ENCODE measurements around the gene TPPP3.

The TPPP3 gene

DNA sequence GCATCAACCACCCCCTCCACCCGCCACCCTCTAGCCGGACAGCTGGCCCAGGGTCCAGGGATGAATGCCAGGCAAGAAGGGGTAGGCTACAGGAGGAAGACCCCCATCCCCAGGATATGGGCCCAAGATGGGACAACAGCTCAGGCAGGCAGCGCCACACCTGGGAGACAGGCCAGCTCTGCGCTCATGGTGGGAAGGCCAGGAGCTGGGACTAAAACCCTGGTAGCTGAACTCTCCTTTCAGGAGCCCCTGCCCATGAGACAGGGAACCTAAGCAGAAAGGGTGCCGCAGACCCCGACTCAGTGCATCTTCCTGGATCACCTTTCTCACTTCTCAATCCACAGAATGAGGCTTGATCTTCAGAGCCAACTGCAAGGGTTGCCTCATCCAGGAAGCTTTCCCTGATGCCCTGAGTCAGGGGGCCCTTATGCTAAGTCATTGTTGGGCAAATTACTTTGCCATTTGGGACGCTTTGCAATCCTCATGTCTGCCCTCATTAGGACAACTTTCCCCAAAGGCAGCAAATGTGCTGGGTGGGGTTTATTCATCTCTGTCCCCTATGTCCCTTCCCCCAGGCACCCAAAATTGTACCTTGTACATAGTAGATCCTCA, 14.0 kb upstream of the TPPP3 start:
- TF ChIP-seq SPI1 (IDR thresholded peaks at IDR 0.05; ENCODE audit: borderline replicate concordance, low read depth) = no peak
- TF ChIP-seq POLR2AphosphoS5 (IDR thresholded peaks at IDR 0.05; ENCODE audit: low read depth) = no peak
- no peak for TF ChIP-seq GABPA (IDR thresholded peaks at IDR 0.05; ENCODE audit: low read depth)
- H3K27ac ChIP-seq (replicated peaks) = no peak overlapping the region
- no peak overlapping the region for H3K4me3 ChIP-seq (replicated peaks; ENCODE audit: insufficient read depth, low read length)
- DNase-seq (ENCODE audit: low read depth in 1 of 2, low spot score in 1 of 2) = no peak
- no peaks in the 10 kb centered on the region for H3K27me3 ChIP-seq (ENCODE audit: insufficient read depth, poor library complexity, severe bottlenecking)

DNA sequence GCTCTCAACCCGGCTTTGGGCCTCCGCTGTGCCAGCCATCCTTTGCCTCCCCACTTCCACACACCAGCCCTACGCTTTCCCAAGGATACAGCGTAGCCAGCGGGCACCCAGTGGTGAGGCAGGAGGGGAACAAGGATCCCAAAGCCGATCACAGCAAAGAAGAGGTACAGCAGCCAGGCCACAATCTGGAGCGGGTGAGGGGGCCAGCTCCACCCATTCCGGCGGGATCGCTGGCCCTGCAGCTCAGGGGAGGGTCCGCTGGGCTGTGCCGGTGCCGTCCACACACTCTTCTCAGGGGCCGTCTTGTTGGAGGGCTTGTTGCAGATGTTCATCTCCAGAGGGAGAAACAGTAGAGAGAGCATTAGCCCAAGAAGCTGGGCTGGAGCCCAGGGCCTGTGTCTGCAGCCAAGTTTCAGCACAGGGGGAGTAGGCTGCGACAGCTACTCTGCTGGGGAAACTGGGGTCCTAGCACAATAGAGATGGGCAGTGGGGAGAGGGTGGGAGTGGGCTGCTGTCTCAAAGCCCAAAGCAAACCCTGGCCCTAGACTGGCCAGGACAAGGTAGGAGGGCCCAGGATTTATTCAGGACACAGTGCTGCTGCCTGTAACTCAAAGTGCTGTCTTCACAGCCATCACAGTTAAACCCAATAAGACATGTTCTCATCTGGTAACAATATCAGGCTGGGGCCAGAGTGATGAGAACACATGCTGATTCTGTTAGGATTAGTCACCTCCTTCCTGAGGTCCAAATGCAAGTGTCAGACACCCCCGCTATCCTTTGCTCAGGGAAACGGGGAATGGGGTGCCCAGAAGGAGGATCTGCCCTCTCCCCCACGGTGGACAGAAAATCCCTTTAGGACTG, 13.0 kb upstream of the TPPP3 start:
- TF ChIP-seq POLR2AphosphoS5 (IDR thresholded peaks at IDR 0.05; ENCODE audit: low read depth) = no peak
- TF ChIP-seq, protein P1, sequence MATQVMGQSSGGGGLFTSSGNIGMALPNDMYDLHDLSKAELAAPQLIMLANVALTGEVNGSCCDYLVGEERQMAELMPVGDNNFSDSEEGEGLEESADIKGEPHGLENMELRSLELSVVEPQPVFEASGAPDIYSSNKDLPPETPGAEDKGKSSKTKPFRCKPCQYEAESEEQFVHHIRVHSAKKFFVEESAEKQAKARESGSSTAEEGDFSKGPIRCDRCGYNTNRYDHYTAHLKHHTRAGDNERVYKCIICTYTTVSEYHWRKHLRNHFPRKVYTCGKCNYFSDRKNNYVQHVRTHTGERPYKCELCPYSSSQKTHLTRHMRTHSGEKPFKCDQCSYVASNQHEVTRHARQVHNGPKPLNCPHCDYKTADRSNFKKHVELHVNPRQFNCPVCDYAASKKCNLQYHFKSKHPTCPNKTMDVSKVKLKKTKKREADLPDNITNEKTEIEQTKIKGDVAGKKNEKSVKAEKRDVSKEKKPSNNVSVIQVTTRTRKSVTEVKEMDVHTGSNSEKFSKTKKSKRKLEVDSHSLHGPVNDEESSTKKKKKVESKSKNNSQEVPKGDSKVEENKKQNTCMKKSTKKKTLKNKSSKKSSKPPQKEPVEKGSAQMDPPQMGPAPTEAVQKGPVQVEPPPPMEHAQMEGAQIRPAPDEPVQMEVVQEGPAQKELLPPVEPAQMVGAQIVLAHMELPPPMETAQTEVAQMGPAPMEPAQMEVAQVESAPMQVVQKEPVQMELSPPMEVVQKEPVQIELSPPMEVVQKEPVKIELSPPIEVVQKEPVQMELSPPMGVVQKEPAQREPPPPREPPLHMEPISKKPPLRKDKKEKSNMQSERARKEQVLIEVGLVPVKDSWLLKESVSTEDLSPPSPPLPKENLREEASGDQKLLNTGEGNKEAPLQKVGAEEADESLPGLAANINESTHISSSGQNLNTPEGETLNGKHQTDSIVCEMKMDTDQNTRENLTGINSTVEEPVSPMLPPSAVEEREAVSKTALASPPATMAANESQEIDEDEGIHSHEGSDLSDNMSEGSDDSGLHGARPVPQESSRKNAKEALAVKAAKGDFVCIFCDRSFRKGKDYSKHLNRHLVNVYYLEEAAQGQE (IDR thresholded peaks at IDR 0.05; ENCODE audit: insufficient replicate concordance, low read depth) = no peak
- TF ChIP-seq GABPA (IDR thresholded peaks at IDR 0.05; ENCODE audit: low read depth) = no peak
- TF ChIP-seq, protein P2, sequence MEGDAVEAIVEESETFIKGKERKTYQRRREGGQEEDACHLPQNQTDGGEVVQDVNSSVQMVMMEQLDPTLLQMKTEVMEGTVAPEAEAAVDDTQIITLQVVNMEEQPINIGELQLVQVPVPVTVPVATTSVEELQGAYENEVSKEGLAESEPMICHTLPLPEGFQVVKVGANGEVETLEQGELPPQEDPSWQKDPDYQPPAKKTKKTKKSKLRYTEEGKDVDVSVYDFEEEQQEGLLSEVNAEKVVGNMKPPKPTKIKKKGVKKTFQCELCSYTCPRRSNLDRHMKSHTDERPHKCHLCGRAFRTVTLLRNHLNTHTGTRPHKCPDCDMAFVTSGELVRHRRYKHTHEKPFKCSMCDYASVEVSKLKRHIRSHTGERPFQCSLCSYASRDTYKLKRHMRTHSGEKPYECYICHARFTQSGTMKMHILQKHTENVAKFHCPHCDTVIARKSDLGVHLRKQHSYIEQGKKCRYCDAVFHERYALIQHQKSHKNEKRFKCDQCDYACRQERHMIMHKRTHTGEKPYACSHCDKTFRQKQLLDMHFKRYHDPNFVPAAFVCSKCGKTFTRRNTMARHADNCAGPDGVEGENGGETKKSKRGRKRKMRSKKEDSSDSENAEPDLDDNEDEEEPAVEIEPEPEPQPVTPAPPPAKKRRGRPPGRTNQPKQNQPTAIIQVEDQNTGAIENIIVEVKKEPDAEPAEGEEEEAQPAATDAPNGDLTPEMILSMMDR (IDR thresholded peaks at IDR 0.05; ENCODE audit: insufficient read depth, low read length) = no peak
- TF ChIP-seq SPI1 (IDR thresholded peaks at IDR 0.05; ENCODE audit: borderline replicate concordance, low read depth) = no peak
- Histone ChIP-seq H3K27me3 (ENCODE audit: insufficient read depth, poor library complexity, severe bottlenecking) (no peaks in the 10 kb centered on the region), H3K27ac (replicated peaks) (no peak overlapping the region), H3K4me3 (replicated peaks; ENCODE audit: insufficient read depth, low read length) (no peak overlapping the region)
- no peak for DNase-seq (ENCODE audit: low read depth in 1 of 2, low spot score in 1 of 2)

DNA sequence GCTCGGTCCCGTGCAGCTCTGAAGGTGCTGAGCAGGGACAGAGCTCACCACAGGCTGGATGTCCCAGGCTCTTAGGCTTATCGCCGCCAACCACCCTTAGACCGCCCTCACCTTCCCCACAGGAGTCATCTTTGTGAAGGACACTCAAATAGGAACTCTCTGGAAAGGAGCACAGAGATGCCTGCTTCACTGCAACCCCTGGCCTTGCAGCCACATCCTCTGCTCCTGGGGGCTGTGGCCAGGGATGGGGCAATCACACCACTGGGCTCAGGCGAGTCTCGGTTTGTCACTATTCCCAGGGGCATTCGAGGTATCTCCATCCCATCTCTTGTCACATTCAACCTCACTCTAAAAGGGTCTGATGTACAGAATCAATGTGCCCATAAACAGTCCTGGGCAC, 12.0 kb upstream of the TPPP3 start:
- no peak for DNase-seq (ENCODE audit: low read depth in 1 of 2, low spot score in 1 of 2)
- Histone ChIP-seq H3K27me3 (ENCODE audit: insufficient read depth, poor library complexity, severe bottlenecking) (no peaks in the 10 kb centered on the region), H3K27ac (replicated peaks) (no peak overlapping the region), H3K4me3 (replicated peaks; ENCODE audit: insufficient read depth, low read length) (no peak overlapping the region)
- TF ChIP-seq SPI1 (IDR thresholded peaks at IDR 0.05; ENCODE audit: borderline replicate concordance, low read depth) (no peak), GABPA (IDR thresholded peaks at IDR 0.05; ENCODE audit: low read depth) (no peak), POLR2AphosphoS5 (IDR thresholded peaks at IDR 0.05; ENCODE audit: low read depth) (no peak)
- TF ChIP-seq, protein P1 (IDR thresholded peaks at IDR 0.05; ENCODE audit: insufficient replicate concordance, low read depth) = no peak
- TF ChIP-seq, protein P2 (IDR thresholded peaks at IDR 0.05; ENCODE audit: insufficient read depth, low read length) = no peak

DNA sequence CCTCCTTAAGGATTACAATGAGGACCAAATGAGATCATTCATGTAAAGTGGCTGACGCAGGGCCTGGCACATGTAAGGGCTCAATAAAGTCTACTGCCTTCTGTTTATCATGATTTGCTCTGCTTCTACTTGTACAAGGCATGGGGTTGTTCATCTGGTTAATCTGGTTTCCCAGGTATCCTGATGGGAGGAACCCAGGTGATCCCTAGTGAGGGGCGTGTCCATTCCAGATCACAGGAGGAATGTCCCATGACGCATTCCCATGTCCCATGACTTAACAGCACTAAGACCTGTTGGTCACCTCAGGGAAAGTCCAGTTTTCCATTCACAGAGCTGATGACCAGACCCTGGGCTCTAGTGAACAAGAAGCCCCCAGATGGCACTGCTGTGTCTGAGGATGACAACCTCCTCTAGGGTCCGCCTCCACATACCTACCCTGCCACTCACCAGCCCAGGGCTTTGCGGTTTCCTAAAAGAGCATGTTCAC, 11.5 kb upstream of the TPPP3 start:
- no peak for DNase-seq (ENCODE audit: low read depth in 1 of 2, low spot score in 1 of 2)
- Histone ChIP-seq H3K27ac (replicated peaks) (no peak overlapping the region), H3K27me3 (ENCODE audit: insufficient read depth, poor library complexity, severe bottlenecking) (no peaks in the 10 kb centered on the region), H3K4me3 (replicated peaks; ENCODE audit: insufficient read depth, low read length) (no peak overlapping the region)
- TF ChIP-seq POLR2AphosphoS5 (IDR thresholded peaks at IDR 0.05; ENCODE audit: low read depth) = no peak
- TF ChIP-seq, protein P1 (IDR thresholded peaks at IDR 0.05; ENCODE audit: insufficient replicate concordance, low read depth) = no peak
- TF ChIP-seq, protein P2 (IDR thresholded peaks at IDR 0.05; ENCODE audit: insufficient read depth, low read length) = no peak

Data from HL-60 (cell line).